Coronary artery (tissue), 2 donors: ENCODE data around the gene LDB3.
A peak's percentile ranks its signal among the peaks of the same experiment; 100 is the strongest.

Source experiments
- DNase-seq: peaks from one replicate; pipeline ENCODE4 v3.0.0-alpha.2; 2017; ENCODE audit warnings: low spot score
- H3K27ac ChIP-seq, 2 donors: fragments of 200-600 bp; sonication (generic); one replicate each; pipeline ENCODE4 v1.5.1; 2016 to 2019
- H3K4me3 ChIP-seq: fragments of 200-600 bp; sonication (generic); 2 replicates; pipeline ENCODE4 v1.5.1; 2016; ENCODE audit warnings: mild to moderate bottlenecking, moderate library complexity
- TF ChIP-seq, protein P1 (sequence below): fragments of 200-600 bp; sonication (generic); IDR thresholded peaks from one replicate; pipeline ENCODE4 v1.5.1; 2019; ENCODE audit warnings: antibody characterized with exemption

Gene LDB3

DNA sequence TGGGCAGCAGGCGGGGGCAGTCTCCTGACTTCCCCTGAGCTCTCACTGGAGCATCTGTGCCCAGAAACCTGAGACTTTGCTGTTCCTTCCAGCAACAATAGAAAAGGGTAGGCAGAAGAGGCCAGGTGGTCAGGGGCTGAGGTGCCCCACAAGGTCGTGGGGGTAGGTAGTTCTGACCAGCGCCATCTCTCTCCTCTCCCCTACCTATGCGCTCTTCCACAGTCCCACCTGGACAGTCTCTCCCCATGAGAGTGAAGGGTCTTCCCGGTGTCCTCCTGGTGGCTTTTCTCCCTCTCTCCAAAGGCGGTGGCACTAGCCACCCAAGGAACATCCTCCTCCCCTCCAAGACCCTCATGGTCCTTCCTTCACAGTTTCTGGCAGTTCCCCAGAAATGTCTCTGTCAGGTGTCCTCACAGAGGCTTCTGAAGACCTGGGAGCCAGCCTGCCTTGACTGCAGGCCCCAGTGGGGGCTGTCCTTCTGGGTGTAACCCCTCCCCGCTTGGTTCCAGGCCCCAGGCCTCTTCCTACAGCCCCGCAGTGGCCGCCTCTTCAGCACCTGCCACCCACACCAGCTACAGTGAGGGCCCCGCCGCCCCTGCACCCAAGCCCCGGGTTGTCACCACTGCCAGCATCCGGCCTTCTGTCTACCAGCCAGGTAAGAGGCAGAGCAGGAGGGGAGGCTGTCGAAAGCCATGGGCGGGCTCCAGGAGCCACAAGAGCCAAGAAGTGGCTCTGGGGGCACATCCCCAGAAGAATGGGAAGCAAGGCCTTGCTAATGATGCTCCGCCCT, 41.3 kb downstream of the LDB3 start:
- H3K27ac ChIP-seq, result no peak overlapping the region
- TF ChIP-seq, protein P1, sequence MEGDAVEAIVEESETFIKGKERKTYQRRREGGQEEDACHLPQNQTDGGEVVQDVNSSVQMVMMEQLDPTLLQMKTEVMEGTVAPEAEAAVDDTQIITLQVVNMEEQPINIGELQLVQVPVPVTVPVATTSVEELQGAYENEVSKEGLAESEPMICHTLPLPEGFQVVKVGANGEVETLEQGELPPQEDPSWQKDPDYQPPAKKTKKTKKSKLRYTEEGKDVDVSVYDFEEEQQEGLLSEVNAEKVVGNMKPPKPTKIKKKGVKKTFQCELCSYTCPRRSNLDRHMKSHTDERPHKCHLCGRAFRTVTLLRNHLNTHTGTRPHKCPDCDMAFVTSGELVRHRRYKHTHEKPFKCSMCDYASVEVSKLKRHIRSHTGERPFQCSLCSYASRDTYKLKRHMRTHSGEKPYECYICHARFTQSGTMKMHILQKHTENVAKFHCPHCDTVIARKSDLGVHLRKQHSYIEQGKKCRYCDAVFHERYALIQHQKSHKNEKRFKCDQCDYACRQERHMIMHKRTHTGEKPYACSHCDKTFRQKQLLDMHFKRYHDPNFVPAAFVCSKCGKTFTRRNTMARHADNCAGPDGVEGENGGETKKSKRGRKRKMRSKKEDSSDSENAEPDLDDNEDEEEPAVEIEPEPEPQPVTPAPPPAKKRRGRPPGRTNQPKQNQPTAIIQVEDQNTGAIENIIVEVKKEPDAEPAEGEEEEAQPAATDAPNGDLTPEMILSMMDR, result no peak

DNA sequence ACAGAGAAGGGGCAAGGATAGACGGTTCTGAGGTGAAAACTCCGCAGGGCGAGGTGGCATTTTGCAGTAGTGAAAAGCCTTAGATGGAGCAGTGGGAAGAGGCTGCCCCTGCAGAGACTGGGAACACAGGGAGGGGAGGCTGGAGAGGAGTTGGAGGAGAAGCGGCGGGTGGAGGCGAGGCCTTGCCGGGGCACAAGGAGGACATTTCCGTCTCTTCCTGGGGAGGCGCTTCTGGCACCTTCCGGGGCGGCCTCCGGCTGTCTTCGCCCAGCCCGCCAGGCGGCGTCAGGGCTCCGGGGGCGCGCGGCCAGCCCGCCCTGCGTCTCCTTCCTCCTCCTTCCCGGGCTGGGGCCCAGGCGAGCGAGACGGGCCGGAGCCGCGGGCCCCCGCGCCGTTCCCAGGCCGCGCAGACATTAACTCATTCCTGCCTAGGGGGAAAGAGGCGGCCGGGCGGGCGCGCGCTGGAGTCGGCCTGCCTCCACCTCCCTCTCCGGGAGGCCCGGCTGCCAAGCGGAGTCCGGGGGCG, 42.7 kb downstream of the LDB3 start:
- peak; percentile 93 for DNase-seq
- H3K4me3 ChIP-seq, result peak overlapping the region; percentile 78
- peak overlapping the region; percentile 93 to 96 for H3K27ac ChIP-seq
- TF ChIP-seq, protein P1, result peak; percentile 88

More for the DNA sequence above, 41.3 kb downstream of the LDB3 start:
- peak; percentile 70 for DNase-seq
- H3K4me3 ChIP-seq, result no peak overlapping the region

- DNase-seq, result peak; percentile 79
- TF ChIP-seq, protein P1, result no peak
- Histone ChIP-seq H3K4me3 (peak overlapping the region; percentile 78), H3K27ac (peak overlapping the region; percentile 93 to 96)
These were observed 43.4 kb downstream of the LDB3 start for GRCh38 chr10:86711513-86712316.

- no peak for DNase-seq
- TF ChIP-seq, protein P1, result no peak
- Histone ChIP-seq H3K4me3 (peak overlapping the region; percentile 78), H3K27ac (peak overlapping the region; percentile 93 to 96)
These were observed 44.0 kb downstream of the LDB3 start for GRCh38 chr10:86712317-86712707.

GRCh38 chr10:86715156-86715795, 47.0 kb downstream of the LDB3 start:
- TF ChIP-seq, protein P1, result no peak
- Histone ChIP-seq H3K27ac (peak overlapping the region in 1 of 2 donors; percentile 41), H3K4me3 (no peak overlapping the region)
- peak; percentile 54 for DNase-seq

DNA sequence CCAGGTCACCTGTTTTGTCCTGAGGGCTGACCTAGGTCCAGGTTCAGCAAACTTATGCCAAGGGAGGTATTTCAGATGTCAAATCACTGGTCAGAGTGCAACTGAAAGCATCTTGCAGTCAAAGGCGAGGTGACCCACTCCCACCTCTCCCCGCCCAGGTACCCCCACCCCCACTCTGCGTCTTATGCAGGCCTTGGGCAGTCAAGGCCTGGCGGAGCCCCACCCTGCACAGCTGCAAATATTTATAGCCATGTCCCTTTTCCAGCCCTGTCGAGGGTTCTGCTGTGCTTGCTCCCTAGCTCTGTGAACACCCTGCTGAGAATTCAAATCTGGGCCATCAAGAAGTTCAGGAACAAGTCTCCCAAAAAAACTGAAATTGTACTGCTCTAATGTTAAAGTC, 47.5 kb downstream of the LDB3 start:
- TF ChIP-seq, protein P1, result no peak
- H3K27ac ChIP-seq, result peak overlapping the region in 1 of 2 donors; percentile 7
- DNase-seq, result no peak
- H3K4me3 ChIP-seq, result no peak overlapping the region
